Duodenal mucosa (tissue), 2 donors: Measurements from ENCODE around the gene LIN52.
A peak's percentile ranks its signal among the peaks of the same experiment; 100 is the strongest.

ENCODE experiments used
- H3K27ac ChIP-seq: one replicate; pipeline ENCODE4 v1.7.0; 2013; ENCODE audit warnings: low read depth, low read length
- H3K27me3 ChIP-seq, 2 donors: one replicate each; pipeline ENCODE4 v1.7.0; 2013; ENCODE audit warnings: low read length in 2 of 2, control low read depth in 1 of 2; ENCODE audit not compliant: insufficient read depth in 2 of 2, control insufficient read depth in 1 of 2
- H3K36me3 ChIP-seq, 2 donors: one replicate each; pipeline ENCODE4 v1.7.0; 2013; ENCODE audit warnings: low read length in 2 of 2, control low read depth in 1 of 2; ENCODE audit not compliant: insufficient read depth in 2 of 2, control insufficient read depth in 1 of 2
- H3K4me1 ChIP-seq, 2 donors: one replicate each; pipeline ENCODE4 v1.7.0; 2013; ENCODE audit warnings: low read length in 2 of 2, control low read depth in 1 of 2; ENCODE audit not compliant: insufficient read depth in 2 of 2, control insufficient read depth in 1 of 2
- H3K4me3 ChIP-seq, 2 donors: one replicate each; pipeline ENCODE4 v1.7.0; 2013; ENCODE audit warnings: low read length in 2 of 2, low read depth in 1 of 2
- H3K9ac ChIP-seq, 2 donors: one replicate each; pipeline ENCODE4 v1.7.0; 2013; ENCODE audit warnings: low read length in 2 of 2, low read depth in 1 of 2
- H3K9me3 ChIP-seq, 2 donors: one replicate each; pipeline ENCODE4 v1.7.0; 2013; ENCODE audit warnings: low read length in 2 of 2, control low read depth in 1 of 2; ENCODE audit not compliant: control insufficient read depth in 1 of 2

LIN52 gene

GRCh38 chr14:74223016-74223415 is 138.3 kb downstream of the LIN52 start:
- H3K27me3 ChIP-seq: peaks cover 15 to 18% of the 10 kb centered on the region in 2 donors
- H3K4me1 ChIP-seq: no peaks in the 10 kb centered on the region
- no peaks in the 10 kb centered on the region for H3K36me3 ChIP-seq
- H3K4me3 ChIP-seq: no peak overlapping the region
- H3K27ac ChIP-seq: no peak overlapping the region
- H3K9ac ChIP-seq: no peak overlapping the region
- H3K9me3 ChIP-seq: no peaks in the 10 kb centered on the region

- Histone ChIP-seq H3K36me3 (no peaks in the 10 kb centered on the region), H3K9ac (no peak overlapping the region), H3K27ac (no peak overlapping the region), H3K9me3 (peaks cover 0 to 5% of the 10 kb centered on the region in 2 donors), H3K4me3 (no peak overlapping the region), H3K27me3 (peaks cover 8 to 13% of the 10 kb centered on the region in 2 donors), H3K4me1 (no peaks in the 10 kb centered on the region)
These were observed 147.0 kb downstream of the LIN52 start for GRCh38 chr14:74231784-74232183.

GRCh38 chr14:74235017-74235416 is 150.3 kb downstream of the LIN52 start:
- Histone ChIP-seq H3K9ac (no peak overlapping the region), H3K27ac (no peak overlapping the region), H3K27me3 (peaks cover 26 to 41% of the 10 kb centered on the region in 2 donors), H3K36me3 (no peaks in the 10 kb centered on the region), H3K4me3 (no peak overlapping the region), H3K4me1 (no peaks in the 10 kb centered on the region), H3K9me3 (peaks cover 0 to 5% of the 10 kb centered on the region in 2 donors)

- Histone ChIP-seq H3K4me3 (no peak overlapping the region), H3K4me1 (peaks cover 0 to 13% of the 10 kb centered on the region in 2 donors), H3K9ac (no peak overlapping the region), H3K27ac (no peak overlapping the region), H3K36me3 (no peaks in the 10 kb centered on the region), H3K9me3 (no peaks in the 10 kb centered on the region), H3K27me3 (peaks cover 50 to 63% of the 10 kb centered on the region in 2 donors)
These were observed 152.7 kb downstream of the LIN52 start for GRCh38 chr14:74237441-74237840.

GRCh38 chr14:74238974-74239847 is 154.5 kb downstream of the LIN52 start, which contains the start of gene VSX2:
Gene VSX2, plus strand, starts transcription at chr14:74239449. Its CDS starts 113 bp downstream, at chr14:74239562.
- Histone ChIP-seq H3K9ac (no peak within 1 kb of the TSS), H3K4me3 (peak within 1 kb of the TSS in 1 of 2 donors; percentile 7), H3K9me3 (no peaks in the 10 kb centered on the region), H3K27ac (no peak within 1 kb of the TSS), H3K36me3 (no peaks in the 10 kb centered on the region), H3K4me1 (peaks cover 0 to 13% of the 10 kb centered on the region in 2 donors), H3K27me3 (peaks cover 67 to 77% of the 10 kb centered on the region in 2 donors)

- Histone ChIP-seq H3K4me3 (peak overlapping the region; percentile 7 to 32), H3K27me3 (peaks cover 70 to 80% of the 10 kb centered on the region in 2 donors), H3K9me3 (no peaks in the 10 kb centered on the region), H3K36me3 (no peaks in the 10 kb centered on the region), H3K4me1 (peaks cover 0 to 13% of the 10 kb centered on the region in 2 donors), H3K9ac (no peak overlapping the region), H3K27ac (no peak overlapping the region)
These were observed 155.4 kb downstream of the LIN52 start for GRCh38 chr14:74239848-74240793.

GRCh38 chr14:74240794-74241651 is 156.3 kb downstream of the LIN52 start:
- H3K36me3 ChIP-seq: no peaks in the 10 kb centered on the region
- H3K9me3 ChIP-seq: no peaks in the 10 kb centered on the region
- H3K27ac ChIP-seq: no peak overlapping the region
- peaks cover 78 to 86% of the 10 kb centered on the region in 2 donors for H3K27me3 ChIP-seq
- H3K9ac ChIP-seq: no peak overlapping the region
- H3K4me1 ChIP-seq: peaks cover 0 to 13% of the 10 kb centered on the region in 2 donors
- peak overlapping the region; percentile 7 to 40 for H3K4me3 ChIP-seq

GRCh38 chr14:74241652-74242017 is 156.9 kb downstream of the LIN52 start:
- H3K4me3 ChIP-seq: no peak overlapping the region
- peaks cover 0 to 13% of the 10 kb centered on the region in 2 donors for H3K4me1 ChIP-seq
- peaks cover 81 to 91% of the 10 kb centered on the region in 2 donors for H3K27me3 ChIP-seq
- no peak overlapping the region for H3K27ac ChIP-seq
- no peak overlapping the region for H3K9ac ChIP-seq
- no peaks in the 10 kb centered on the region for H3K9me3 ChIP-seq
- no peaks in the 10 kb centered on the region for H3K36me3 ChIP-seq

GRCh38 chr14:74242021-74242779 is 157.4 kb downstream of the LIN52 start:
- Histone ChIP-seq H3K36me3 (no peaks in the 10 kb centered on the region), H3K27ac (no peak overlapping the region), H3K4me3 (no peak overlapping the region), H3K4me1 (peaks cover 0 to 13% of the 10 kb centered on the region in 2 donors), H3K9ac (no peak overlapping the region), H3K27me3 (peaks cover 85 to 97% of the 10 kb centered on the region in 2 donors), H3K9me3 (no peaks in the 10 kb centered on the region)
